K562 (cell line): Measurements from ENCODE around the gene NEURL4. TPM values are rescaled to one million over a fixed set of nuclear protein-coding genes. Genes with fewer than 3 reads are reported as not detected.

Experiments
- ATAC-seq: fragments of 200-7000 bp; cut with Tn5 transposase; 3 replicates; pipeline ENCODE4 v1.9.1; 2020; ENCODE audit warnings: moderate library complexity
- BruUV-seq: library from RNA; stranded (reverse); fragments of 400-500 nt; replicated peaks from 2 replicates; lab custom pipeline; 2021; lab: Mats Ljungman, UMichigan
- CTCF ChIA-PET: fragments of 300-600 bp; formaldehyde crosslinking; extraction: SDS; loops from one replicate; lab custom pipeline; 2021; ENCODE audit warnings: low intra/inter-chr PET ratio; lab: Yijun Ruan, JAX
- POLR2A ChIA-PET: fragments of 300-600, 350-650 bp; sonication (Branson Sonifier 250); formaldehyde crosslinking; extraction: SDS; loops from one replicate; lab custom pipeline; 2021; ENCODE audit warnings: antibody characterized with exemption, inconsistent platforms; lab: Yijun Ruan, JAX
- DNase-seq, 4 experiments: peaks; one replicate each; pipeline versions ENCODE4 v3.0.0 to v3.0.0-alpha.2; 2011 to 2018; ENCODE audit warnings: low spot score in 3 of 4, mixed read lengths in 3 of 4; ENCODE audit errors: extremely low read depth in 1 of 4
- FAIRE-seq: peaks from 2 replicates; lab custom pipeline; 2011; peaks lifted over from hg19 to GRCh38; lab: Jason Lieb, UNC
- H2AFZ ChIP-seq: 2 replicates; pipeline ENCODE4 v1.6.0; 2011; ENCODE audit warnings: low read depth, low read length, control low read depth, inconsistent platforms
- H3K27ac ChIP-seq: fragments of 200-600 bp; 3 replicates; pipeline ENCODE4 v1.8.0; 2011; ENCODE audit warnings: low read depth, mild to moderate bottlenecking, control low read depth, inconsistent platforms, low read length, moderate library complexity, mixed read lengths; ENCODE audit errors: extremely low read depth
- H3K27me3 ChIP-seq, 2 experiments: fragments of 300-600 bp in 1 of 2; 2 replicates in 1 of 2; 3 replicates in 1 of 2; pipeline versions ENCODE4 v1.6.0 to v1.8.0; 2011; ENCODE audit warnings: inconsistent platforms in 2 of 2, low read length in 2 of 2, mild to moderate bottlenecking in 1 of 2, mixed read lengths in 1 of 2, moderate library complexity in 1 of 2; ENCODE audit not compliant: control insufficient read depth in 2 of 2, insufficient read depth in 2 of 2
- H3K36me3 ChIP-seq: fragments of 300-600 bp; 3 replicates; pipeline ENCODE4 v1.8.0; 2011; ENCODE audit warnings: mild to moderate bottlenecking, low read length, inconsistent platforms; ENCODE audit not compliant: control insufficient read depth, insufficient read depth
- H3K4me1 ChIP-seq, 2 experiments: fragments of 200-600 bp in 1 of 2; replicated peaks in 1 of 2; 2 replicates in 1 of 2; 3 replicates in 1 of 2; pipeline versions ENCODE4 v1.5.1 to v1.8.0; 2011; ENCODE audit warnings: inconsistent platforms in 2 of 2, low read length in 2 of 2, mild to moderate bottlenecking in 1 of 2, mixed read lengths in 1 of 2, moderate library complexity in 1 of 2; ENCODE audit not compliant: control insufficient read depth in 2 of 2, insufficient read depth in 2 of 2
- H3K4me2 ChIP-seq: 2 replicates; pipeline ENCODE4 v1.6.1; 2011; ENCODE audit warnings: low read length, control low read depth, inconsistent platforms, mixed read lengths; ENCODE audit not compliant: insufficient read depth
- H3K4me3 ChIP-seq: fragments of 200-600 bp; sonication (generic), shearing (Covaris generic); 2 replicates; pipeline ENCODE4 v1.5.1; 2016; ENCODE audit warnings: control low read depth, inconsistent platforms
- H3K79me2 ChIP-seq: fragments of 200-600 bp; 3 replicates; pipeline ENCODE4 v1.8.0; 2011; ENCODE audit warnings: low read length, inconsistent platforms; ENCODE audit not compliant: control insufficient read depth, insufficient read depth
- H3K9ac ChIP-seq, 2 experiments: 2 replicates each; pipeline versions ENCODE4 v1.6.0 to v1.6.1; 2011; ENCODE audit warnings: low read depth in 2 of 2, low read length in 2 of 2, control low read depth in 1 of 2, inconsistent platforms in 1 of 2, mild to moderate bottlenecking in 1 of 2, mixed read lengths in 1 of 2; ENCODE audit not compliant: insufficient read depth in 1 of 2
- H3K9me1 ChIP-seq: one replicate; pipeline ENCODE4 v1.6.0; 2011; ENCODE audit warnings: inconsistent platforms, mild to moderate bottlenecking, low read length, moderate library complexity; ENCODE audit not compliant: control insufficient read depth, insufficient read depth
- H3K9me3 ChIP-seq: replicated peaks from 2 replicates; pipeline ENCODE4 v1.5.1; 2011; ENCODE audit warnings: low read depth, low read length, inconsistent platforms; ENCODE audit not compliant: control insufficient read depth, insufficient read depth
- H4K20me1 ChIP-seq: replicated peaks from 2 replicates; pipeline ENCODE4 v1.6.1; 2011; ENCODE audit warnings: low read length, inconsistent platforms, mixed read lengths; ENCODE audit not compliant: control insufficient read depth, insufficient read depth
- BRD4 ChIP-seq: fragments of 200-600 bp; sonication (generic); IDR thresholded peaks from 2 replicates; pipeline ENCODE4 v1.6.1; 2017; ENCODE audit warnings: inconsistent platforms
- CBX8 ChIP-seq: fragments of 200-600 bp; sonication (generic); IDR thresholded peaks from 2 replicates; pipeline ENCODE4 v1.6.1; 2012; ENCODE audit warnings: borderline replicate concordance, mixed run types, low read depth, mild to moderate bottlenecking, moderate library complexity, mixed read lengths, low read length, control low read depth, inconsistent platforms; ENCODE audit not compliant: poor library complexity, severe bottlenecking; ENCODE audit errors: extremely low read depth
- FOXP1 ChIP-seq: sonication (generic); formaldehyde crosslinking; IDR thresholded peaks from 2 replicates; pipeline ENCODE4 v1.8.0; 2022; ENCODE audit warnings: mild to moderate bottlenecking, missing genetic modification reagents
- HMGXB4 ChIP-seq: sonication (generic); formaldehyde crosslinking; IDR thresholded peaks from 2 replicates; pipeline ENCODE4 v1.8.1; 2023; ENCODE audit warnings: mild to moderate bottlenecking, missing genetic modification reagents
- IFI16 ChIP-seq: fragments of 250-450 bp; sonication (Bioruptor Pico); IDR thresholded peaks from 2 replicates; pipeline ENCODE4 v2.1.2; 2022; ENCODE audit warnings: mild to moderate bottlenecking, inconsistent platforms
- JUND ChIP-seq, 2 experiments: IDR thresholded peaks; 2 replicates in 1 of 2; 3 replicates in 1 of 2; pipeline ENCODE4 v1.6.1; 2011; ENCODE audit warnings: borderline replicate concordance in 2 of 2, low read depth in 2 of 2, low read length in 2 of 2, improper control_type of control experiment in 1 of 2, missing biosample characterization in 1 of 2, missing genetic modification characterization in 1 of 2, missing genetic modification reagents in 1 of 2
- MEF2A ChIP-seq: IDR thresholded peaks from 2 replicates; pipeline ENCODE4 v1.6.1; 2011; ENCODE audit warnings: low read depth, mild to moderate bottlenecking, low read length, moderate library complexity; ENCODE audit not compliant: control insufficient read depth
- MEIS2 ChIP-seq: fragments of 450-650 bp; IDR thresholded peaks from 2 replicates; pipeline ENCODE4 v1.6.1; 2014; ENCODE audit warnings: mild to moderate bottlenecking; ENCODE audit not compliant: partially characterized antibody
- PYGO2 ChIP-seq: fragments of 450-650 bp; IDR thresholded peaks from 2 replicates; pipeline ENCODE4 v1.6.1; 2016; ENCODE audit warnings: mild to moderate bottlenecking, missing genetic modification characterization, moderate library complexity, missing compliant biosample characterization
- SAP30 ChIP-seq: fragments of 200-600 bp; sonication (generic); IDR thresholded peaks from 2 replicates; pipeline ENCODE4 v1.6.1; 2012; ENCODE audit warnings: borderline replicate concordance, low read depth, mild to moderate bottlenecking, moderate library complexity, low read length, control low read depth, inconsistent platforms; ENCODE audit not compliant: insufficient read depth, poor library complexity, severe bottlenecking
- STAT6 ChIP-seq: sonication (generic); formaldehyde crosslinking; IDR thresholded peaks from 2 replicates; pipeline ENCODE4 v1.8.1; 2023; ENCODE audit warnings: mild to moderate bottlenecking, missing genetic modification reagents
- SUPT5H ChIP-seq: fragments of 450-650 bp; IDR thresholded peaks from 2 replicates; pipeline ENCODE4 v1.6.1; 2016
- TAF15 ChIP-seq: fragments of 200-400 bp; formaldehyde crosslinking; IDR thresholded peaks from 2 replicates; pipeline ENCODE4 v1.6.1; 2017; ENCODE audit warnings: mild to moderate bottlenecking, low read depth, low read length, moderate library complexity
- TCF7 ChIP-seq: sonication (generic); IDR thresholded peaks from 2 replicates; pipeline ENCODE4 v1.6.1; 2016; ENCODE audit warnings: antibody characterized with exemption, borderline replicate concordance
- ZBTB17 ChIP-seq: fragments of 450-650 bp; formaldehyde crosslinking; IDR thresholded peaks from 2 replicates; pipeline ENCODE4 v1.4.0; 2020; ENCODE audit warnings: mild to moderate bottlenecking
- ZNF197 ChIP-seq: fragments of 200-800 bp; sonication (Bioruptor generic); IDR thresholded peaks from 2 replicates; pipeline ENCODE4 v1.6.1; 2016; ENCODE audit warnings: low read depth, missing genetic modification characterization, missing compliant biosample characterization
- ZNF436 ChIP-seq: fragments of 250-450, 450-650 bp; sonication (Bioruptor Pico); formaldehyde crosslinking; IDR thresholded peaks from 2 replicates; pipeline ENCODE4 v1.7.0; 2020; ENCODE audit warnings: mild to moderate bottlenecking
- WGBS: fragments of 100-300 bp; shearing (Covaris generic); methylation state at CpG from one replicate; pipeline ENCODE4 v1.1.6; 2016; ENCODE audit warnings: low coverage, mixed read lengths; ENCODE audit not compliant: insufficient coverage; ENCODE audit errors: missing lambda C conversion rate; 5-methylcytosine and 5-hydroxymethylcytosine counted together
- in situ Hi-C: fragments of 300-500 bp; cut with MboI; formaldehyde crosslinking; loops from 4 replicates; pipeline ENCODE4 v1.15.0; 2018; ENCODE audit warnings: inconsistent platforms, mixed read lengths
- intact Hi-C: fragments of 100-400 bp; cut with micrococcal nuclease; formaldehyde crosslinking; loops from 2 replicates; pipeline ENCODE4 v1.14.2; 2022
- polyA plus RNA-seq, 8 experiments: library from polyadenylated mRNA; depleted of rRNA in 4 of 8; stranded (reverse) in 5 of 8; unstranded in 3 of 8; fragments of >200 nt; fragmentation: Nextera tagmentation in 2 of 8; fragmentation: Illumina TruSeq in 1 of 8; extraction: Ambion mirVana in 2 of 8; extraction: Trizol in 1 of 8; gene quantifications; 2 replicates each; pipeline versions ENCODE4 v1.2.1 to v1.2.3, GENCODE V29; 2011 to 2014; ENCODE audit warnings: inconsistent platforms in 1 of 8, missing spikeins in 1 of 8
- total RNA-seq, 7 experiments: library from RNA; depleted of rRNA in 6 of 7; stranded (reverse); fragments of >200 nt in 6 of 7; fragmentation: Illumina TruSeq in 2 of 7; extraction: Trizol in 2 of 7; gene quantifications; 2 replicates each; pipeline versions ENCODE4 v1.2.1 to v1.2.3, GENCODE V29; 2011 to 2021; ENCODE audit warnings: low replicate concordance in 1 of 7

NEURL4 gene
- total and polyA plus RNA-seq, 9 of the 15 experiments (the other 6 are each of a cell fraction or from before 2014, with no cell fraction given): 0.08 to 37.4 (median 11.5) TPM

DNA sequence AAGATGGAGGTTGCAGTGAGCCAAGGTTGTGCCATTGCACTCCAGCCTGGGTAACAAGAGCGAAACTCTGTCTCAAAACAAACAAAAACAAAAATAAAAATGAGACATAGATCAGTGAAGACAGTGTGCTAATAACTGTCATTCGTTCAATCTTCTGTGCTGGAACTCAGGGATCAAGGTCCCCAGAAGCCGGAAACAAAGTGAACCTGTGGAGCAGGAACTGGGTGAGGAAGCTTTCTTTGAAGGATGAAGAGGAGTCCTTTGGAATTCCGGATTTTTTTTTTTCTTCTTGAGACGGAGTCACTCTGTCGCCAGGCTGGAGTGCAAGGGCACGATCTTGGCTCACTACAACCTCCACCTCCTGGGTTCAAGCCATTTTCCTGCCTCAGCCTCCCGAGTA is 49.7 kb downstream of the NEURL4 start:
- H4K20me1 ChIP-seq: no peaks in the 10 kb centered on the region; the same call in 1 of the 2 replicates
- H3K4me3 ChIP-seq: no peak overlapping the region
- no peak overlapping the region for H3K9ac ChIP-seq
- H3K36me3 ChIP-seq: no peaks in the 10 kb centered on the region
- ChIA-PET POLR2A (interaction anchor here (0.8 to 0.9 kb wide), 2 partner anchors 45 to 58 kb away, joined by 3 to 4 read pairs; partner anchors contain the start of gene DVL2), CTCF (interaction anchor here (1.0 to 2.3 kb wide), 2 partner anchors 17 to 35 kb away, joined by 3 to 19 read pairs; no protein-coding TSS in a partner anchor)
- 52% methylated on average over 8 of the region's 8 CpGs for WGBS
- FAIRE-seq (no peak), DNase-seq (no peak), ATAC-seq (no peak)
- H3K9me3 ChIP-seq: no peaks in the 10 kb centered on the region
- in situ Hi-C loops (no loop called here), intact Hi-C loops (no loop called here)
- H3K27ac ChIP-seq: no peak overlapping the region
- TF ChIP-seq SUPT5H (no peak), JUND (IDR thresholded peaks at IDR 0.05; ENCODE audit: borderline replicate concordance, low read depth, low read length) (no peak), JUND (tag; IDR thresholded peaks at IDR 0.05; ENCODE audit: borderline replicate concordance, low read depth, low read length) (no peak), HMGXB4 (CRISPR knock-in tag) (no peak), MEIS2 (no peak), ZNF197 (CRISPR knock-in tag) (no peak), TAF15 (no peak), ZBTB17 (no peak), TCF7 (no peak), FOXP1 (CRISPR knock-in tag) (no peak), ZNF436 (CRISPR knock-in tag) (no peak), CBX8 (no peak), STAT6 (CRISPR knock-in tag) (no peak), BRD4 (no peak), PYGO2 (tag) (no peak), IFI16 (CRISPR knock-in tag) (no peak), MEF2A (no peak), SAP30 (no peak)
- no peaks in the 10 kb centered on the region for H3K27me3 ChIP-seq
- no TSS peak for BruUV-seq
- H3K79me2 ChIP-seq: no peaks in the 10 kb centered on the region; the same call in 2 of the 3 replicates
- H3K4me2 ChIP-seq: no peak overlapping the region
- no peaks in the 10 kb centered on the region for H3K9me1 ChIP-seq
- H2AFZ ChIP-seq: no peak overlapping the region
- peaks cover 15 to 40% of the 10 kb centered on the region in 2 experiments; a peak in 4 of 5 replicates for H3K4me1 ChIP-seq
